ENCODE measurements around the gene ARID1B.

Gene ARID1B

DNA sequence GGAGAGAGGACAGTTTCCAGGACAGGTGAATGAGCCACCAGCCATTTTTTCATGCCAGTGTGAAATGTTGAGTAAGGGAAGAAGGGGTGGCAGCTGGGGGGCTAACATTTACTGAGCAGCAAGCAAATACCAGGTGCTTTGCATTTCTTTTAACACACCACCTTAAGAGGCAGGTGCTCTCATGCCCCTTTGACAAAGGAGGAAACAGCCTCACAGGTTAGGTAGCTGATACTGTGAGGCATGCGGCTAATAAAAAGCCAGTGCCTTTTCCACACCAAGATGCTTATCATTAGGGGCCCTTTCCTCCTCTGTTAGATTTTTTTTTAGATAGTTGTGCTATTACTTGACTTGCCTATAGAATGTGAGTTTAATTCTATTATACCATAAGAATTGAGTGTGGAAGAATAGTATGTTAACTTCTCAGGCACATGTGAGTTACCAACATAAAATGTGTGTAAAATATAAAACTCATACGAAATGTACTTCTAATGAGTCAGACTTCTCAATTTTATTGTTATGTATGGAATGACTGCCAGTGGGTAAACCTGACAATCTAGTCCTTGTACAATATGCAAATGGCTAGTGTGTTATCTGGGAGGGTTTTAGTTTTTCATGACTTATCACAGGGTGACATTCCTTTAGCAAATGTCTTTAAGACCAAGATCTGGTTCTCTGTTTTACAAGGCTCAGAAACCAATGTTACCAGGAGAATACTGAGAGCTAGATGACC lies 286.2 kb downstream of the ARID1B start:
- no peak for DNase-seq

DNA sequence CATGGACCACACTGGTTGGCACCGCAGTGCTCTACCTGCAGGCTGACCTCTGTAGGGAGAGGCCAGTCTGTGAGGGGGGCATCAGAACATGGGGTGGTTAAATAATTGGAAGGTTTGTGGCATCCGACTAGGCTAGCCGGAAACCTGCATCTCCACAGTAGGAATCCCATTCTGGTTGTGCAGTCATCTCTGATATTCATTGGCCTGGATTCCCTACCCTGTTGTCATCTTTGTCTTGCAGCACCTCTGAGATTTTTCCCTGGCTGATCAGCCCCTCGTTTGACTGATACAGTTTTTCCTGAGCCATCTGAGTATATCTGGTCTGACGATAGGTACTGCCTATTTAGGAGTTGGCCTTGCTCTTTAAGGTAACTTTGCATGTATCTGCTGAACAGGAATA lies 286.7 kb downstream of the ARID1B start:
- DNase-seq, result no peak

DNA sequence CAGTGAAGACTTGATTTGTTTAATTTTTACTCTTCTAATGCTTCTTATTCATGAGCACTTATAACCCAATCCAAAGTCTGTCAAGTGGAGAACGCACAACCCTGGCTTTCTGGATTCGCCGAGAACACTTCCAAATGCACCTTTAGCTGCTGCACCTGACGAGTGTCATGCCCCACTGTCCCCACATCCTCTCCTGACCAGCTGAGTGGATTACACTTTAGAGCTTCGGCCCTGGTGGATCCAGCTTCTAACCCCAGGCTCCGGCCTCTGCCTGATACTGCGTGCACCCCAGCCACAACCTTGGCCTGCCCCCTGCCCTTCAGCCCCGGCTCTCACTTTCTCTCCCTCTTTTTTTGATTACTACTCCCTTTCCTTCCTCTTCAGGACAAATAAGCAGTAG lies 287.3 kb downstream of the ARID1B start:
- no peak for DNase-seq

- no peak for DNase-seq
These were observed 288.2 kb downstream of the ARID1B start for GRCh38 chr6:157065366-157065765.

GRCh38 chr6:157066781-157067491 lies 289.8 kb downstream of the ARID1B start:
- no peak for DNase-seq

- no peak for DNase-seq
These were observed 290.3 kb downstream of the ARID1B start for GRCh38 chr6:157067507-157067906.

- no peak for DNase-seq
These were observed 291.6 kb downstream of the ARID1B start for GRCh38 chr6:157068691-157069324.

GRCh38 chr6:157069585-157069984 lies 292.4 kb downstream of the ARID1B start:
- no peak for DNase-seq

DNA sequence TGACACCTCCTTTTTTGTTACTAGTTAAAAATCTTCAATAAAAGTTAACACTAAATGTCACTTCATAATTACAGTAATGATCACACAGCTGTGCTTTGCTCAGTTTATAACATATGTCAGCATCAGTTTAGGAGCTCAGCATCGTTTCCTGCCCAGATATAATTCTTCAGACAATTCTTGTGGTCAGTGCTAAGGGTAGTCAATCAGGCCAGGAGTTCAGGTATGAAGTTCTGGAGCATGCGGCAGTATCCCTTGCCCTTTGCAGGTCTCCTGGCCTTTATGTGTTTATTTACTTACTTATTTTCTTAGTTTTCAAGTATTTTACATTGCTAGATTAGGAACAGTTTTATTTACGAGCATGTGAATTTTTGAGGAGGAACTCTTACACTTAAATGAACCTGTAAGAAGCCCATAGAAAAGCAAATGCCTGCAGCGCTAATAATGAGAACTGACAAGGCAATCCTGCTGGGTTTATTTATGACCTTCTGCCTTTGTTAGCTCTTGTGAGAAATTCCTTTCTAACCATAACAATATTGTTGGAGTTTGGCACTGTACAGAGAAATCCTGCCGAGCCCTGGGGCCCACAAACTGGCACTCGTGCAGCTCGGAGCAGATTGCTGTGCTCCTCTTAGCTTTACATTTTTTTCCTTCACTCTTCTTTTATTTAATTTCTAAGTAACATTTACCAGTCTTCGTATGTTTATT lies 293.4 kb downstream of the ARID1B start:
- DNase-seq, result no peak

GRCh38 chr6:157072128-157072527 lies 294.9 kb downstream of the ARID1B start:
- DNase-seq, result no peak

- DNase-seq, result no peak
These were observed 296.4 kb downstream of the ARID1B start for GRCh38 chr6:157073596-157073995.

DNA sequence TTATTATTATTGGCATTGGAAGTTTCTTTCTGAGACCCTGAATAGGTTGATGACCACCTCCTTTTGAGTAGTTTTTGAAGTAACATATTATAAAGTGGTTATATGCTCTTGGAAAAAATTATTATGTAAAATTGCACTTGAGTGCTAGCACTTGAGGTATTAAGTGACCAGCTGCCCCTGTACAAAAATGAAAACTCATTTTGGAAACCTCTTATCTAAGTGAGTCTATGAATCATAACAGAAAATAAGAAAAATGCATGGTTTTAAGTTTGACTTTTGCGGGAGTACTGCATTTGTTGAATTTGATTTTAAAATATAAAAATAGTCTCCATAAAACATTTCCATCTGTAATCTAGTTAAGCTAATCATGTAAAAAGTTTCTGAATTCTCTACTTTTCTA lies 297.8 kb downstream of the ARID1B start:
- DNase-seq, result no peak

- DNase-seq, result no peak
These were observed 298.6 kb downstream of the ARID1B start for GRCh38 chr6:157075549-157076450.

DNA sequence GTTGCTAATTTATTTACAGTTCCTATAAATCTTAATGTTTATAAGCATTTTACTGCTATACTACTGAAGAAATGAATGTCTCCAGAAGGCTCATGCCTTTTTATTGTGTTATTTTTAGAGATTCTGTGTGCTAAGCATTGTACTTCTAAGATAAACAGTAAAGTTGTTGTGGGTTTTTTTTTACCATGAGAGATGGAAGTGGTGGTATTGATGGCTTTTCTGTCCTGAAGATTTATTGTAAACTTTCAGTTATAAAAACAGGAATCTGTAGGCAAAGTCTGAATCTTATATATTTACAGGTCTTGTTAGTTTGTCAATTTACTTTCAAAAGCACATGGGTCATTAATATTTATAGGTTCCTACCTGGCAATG lies 299.3 kb downstream of the ARID1B start:
- no peak for DNase-seq

- no peak for DNase-seq
These were observed 300.1 kb downstream of the ARID1B start for GRCh38 chr6:157077251-157077650.

- DNase-seq, result no peak
These were observed 301.1 kb downstream of the ARID1B start for GRCh38 chr6:157078326-157078725.

GRCh38 chr6:157079277-157079676 lies 302.1 kb downstream of the ARID1B start:
- no peak for DNase-seq

DNA sequence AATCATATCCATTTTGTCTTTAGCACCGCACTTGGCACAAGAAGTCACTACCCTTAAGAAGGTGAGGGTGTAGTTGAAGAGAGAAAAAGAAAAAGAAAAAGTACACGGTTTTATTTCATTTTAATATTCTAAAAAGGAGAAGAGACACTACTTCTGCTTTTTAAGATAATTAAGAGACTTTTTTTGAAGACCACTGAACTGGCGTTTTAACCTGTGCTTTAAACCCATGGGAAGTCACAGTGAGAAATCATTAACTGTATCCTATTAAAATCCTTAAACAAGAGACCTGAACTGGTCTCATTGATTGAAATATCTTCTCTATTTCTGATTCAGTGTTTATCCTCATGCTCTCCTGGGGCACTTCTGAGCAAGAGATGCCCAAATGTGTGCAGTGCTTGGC lies 302.6 kb downstream of the ARID1B start:
- DNase-seq, result no peak

- DNase-seq, result no peak
These were observed 303.8 kb downstream of the ARID1B start for GRCh38 chr6:157080986-157081391.

DNA sequence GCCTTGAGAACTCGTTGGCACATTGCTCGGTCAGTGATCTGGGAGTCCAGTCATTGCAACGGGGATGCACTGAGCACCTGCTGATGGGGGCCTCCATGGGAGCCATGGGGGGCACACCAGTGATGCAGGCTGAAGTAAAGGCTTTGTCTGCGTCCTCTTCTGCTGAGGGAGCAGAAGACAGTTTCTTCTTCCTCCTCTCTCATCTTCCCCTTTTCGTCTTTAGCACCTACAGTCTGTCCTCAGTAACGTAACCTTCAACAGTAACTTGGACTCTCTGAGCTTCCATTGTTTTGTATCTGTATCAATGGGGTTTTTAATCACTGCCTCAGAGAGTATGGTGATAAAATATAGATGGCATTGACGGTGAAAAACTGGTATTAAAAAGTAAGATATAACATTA lies 306.2 kb downstream of the ARID1B start:
- no peak for DNase-seq

GRCh38 chr6:157086632-157087031 lies 309.5 kb downstream of the ARID1B start:
- no peak for DNase-seq

- DNase-seq, result no peak
These were observed 310.8 kb downstream of the ARID1B start for GRCh38 chr6:157087974-157088373.

DNA sequence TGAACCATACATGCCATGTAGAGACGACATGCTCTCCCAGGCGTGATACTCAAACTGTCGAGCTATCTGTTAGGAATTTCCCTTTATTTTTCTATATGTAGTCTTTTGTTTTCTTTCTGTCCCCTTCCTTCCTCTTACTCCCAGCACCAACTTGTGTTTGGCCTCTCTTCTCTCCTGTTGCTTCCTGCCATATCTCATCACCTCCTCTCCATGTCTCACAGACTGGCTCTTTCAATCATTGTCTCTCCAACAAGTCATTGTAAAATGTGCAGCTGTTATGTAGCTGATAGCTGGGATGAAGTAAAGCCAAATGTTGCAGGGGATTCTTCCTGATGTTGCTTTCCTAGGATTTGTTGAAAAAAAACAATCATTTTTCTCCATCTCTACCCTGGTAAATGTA lies 311.7 kb downstream of the ARID1B start:
- no peak for DNase-seq
